ENCODE data around the gene PNCK.
"Not testable (repeated sequence)": the region's sequence is repeated elsewhere in the genome, so short reads cannot be mapped to it uniquely, and the experiment has no call there.

The PNCK gene

GRCh38 chrX:153697924-153698865 is 24.6 kb upstream of the PNCK start:
- DNase-seq, result no peak

- DNase-seq, result not testable (repeated sequence)
These were observed 23.5 kb upstream of the PNCK start for GRCh38 chrX:153696986-153697722.

- DNase-seq, result not testable (repeated sequence)
These were observed 22.9 kb upstream of the PNCK start for GRCh38 chrX:153696538-153696937.

- no peak for DNase-seq
These were observed 22.5 kb upstream of the PNCK start for GRCh38 chrX:153696100-153696499.

- DNase-seq, result no peak
These were observed 21.2 kb upstream of the PNCK start for GRCh38 chrX:153694687-153695270.

- not testable (repeated sequence) for DNase-seq
These were observed 20.6 kb upstream of the PNCK start for GRCh38 chrX:153694256-153694655.

- no peak for DNase-seq
These were observed 19.8 kb upstream of the PNCK start for GRCh38 chrX:153693216-153694086.

GRCh38 chrX:153692611-153693156 is 19.1 kb upstream of the PNCK start:
- DNase-seq, result no peak

- no peak for DNase-seq
These were observed 18.4 kb upstream of the PNCK start for GRCh38 chrX:153692003-153692402.

- not testable (repeated sequence) for DNase-seq
These were observed 17.6 kb upstream of the PNCK start for GRCh38 chrX:153691032-153691827.

GRCh38 chrX:153690466-153690865 is 16.9 kb upstream of the PNCK start:
- no peak for DNase-seq

- no peak for DNase-seq
These were observed 16.2 kb upstream of the PNCK start for GRCh38 chrX:153689654-153690465.

- DNase-seq, result no peak
These were observed 15.4 kb upstream of the PNCK start for GRCh38 chrX:153688911-153689590.

GRCh38 chrX:153688506-153688905 is 14.9 kb upstream of the PNCK start:
- no peak for DNase-seq

- DNase-seq, result no peak
These were observed 14.5 kb upstream of the PNCK start for GRCh38 chrX:153688071-153688470.

GRCh38 chrX:153687121-153688039 is 13.8 kb upstream of the PNCK start, which contains the start of gene SLC6A8:
SLC6A8 (plus strand) TSS chrX:153687926; CDS start chrX:153688575, 649 bp downstream.
- peak; percentile 58 for DNase-seq

- no peak for DNase-seq
These were observed 13.1 kb upstream of the PNCK start for GRCh38 chrX:153686711-153687110.
